HL-60 (cell line): ENCODE data around the gene UNK.
A peak's percentile ranks its signal among the peaks of the same experiment; 100 is the strongest.

Experiments used
- DNase-seq, 2 experiments: peaks; one replicate each; pipeline ENCODE4 v3.0.0-alpha.2; 2010 to 2020; ENCODE audit warnings: low read depth in 1 of 2, low spot score in 1 of 2
- H3K27ac ChIP-seq: fragments of 250-450 bp; sonication (Bioruptor Pico); replicated peaks from 2 replicates; pipeline ENCODE4 v1.5.1; 2020; ENCODE audit warnings: mild to moderate bottlenecking, moderate library complexity
- H3K27me3 ChIP-seq: fragments of 250-450 bp; sonication (Bioruptor Pico); 2 replicates; pipeline ENCODE4 v1.5.1; 2021; ENCODE audit warnings: mild to moderate bottlenecking, moderate library complexity; ENCODE audit not compliant: insufficient read depth, poor library complexity, severe bottlenecking
- H3K4me3 ChIP-seq: replicated peaks from 2 replicates; pipeline ENCODE4 v1.5.1; 2011; ENCODE audit warnings: mild to moderate bottlenecking, control low read depth, low read length; ENCODE audit not compliant: insufficient read depth
- GABPA ChIP-seq: IDR thresholded peaks from 2 replicates; pipeline ENCODE4 v1.6.1; 2012; ENCODE audit warnings: low read depth
- POLR2AphosphoS5 ChIP-seq: IDR thresholded peaks from 2 replicates; pipeline ENCODE4 v1.6.1; 2012; ENCODE audit warnings: low read depth
- SPI1 ChIP-seq: IDR thresholded peaks from 2 replicates; pipeline ENCODE4 v1.6.1; 2012; ENCODE audit warnings: low read depth, mild to moderate bottlenecking, borderline replicate concordance
- TF ChIP-seq, protein P1 (sequence below): IDR thresholded peaks from one replicate; pipeline ENCODE4 v1.5.1; 2011; ENCODE audit warnings: low read length, control low read depth, inconsistent platforms; ENCODE audit not compliant: insufficient read depth
- TF ChIP-seq, protein P2 (sequence below): IDR thresholded peaks from 2 replicates; pipeline ENCODE4 v1.6.1; 2012; ENCODE audit warnings: low read depth; ENCODE audit not compliant: insufficient replicate concordance

The UNK gene

DNA sequence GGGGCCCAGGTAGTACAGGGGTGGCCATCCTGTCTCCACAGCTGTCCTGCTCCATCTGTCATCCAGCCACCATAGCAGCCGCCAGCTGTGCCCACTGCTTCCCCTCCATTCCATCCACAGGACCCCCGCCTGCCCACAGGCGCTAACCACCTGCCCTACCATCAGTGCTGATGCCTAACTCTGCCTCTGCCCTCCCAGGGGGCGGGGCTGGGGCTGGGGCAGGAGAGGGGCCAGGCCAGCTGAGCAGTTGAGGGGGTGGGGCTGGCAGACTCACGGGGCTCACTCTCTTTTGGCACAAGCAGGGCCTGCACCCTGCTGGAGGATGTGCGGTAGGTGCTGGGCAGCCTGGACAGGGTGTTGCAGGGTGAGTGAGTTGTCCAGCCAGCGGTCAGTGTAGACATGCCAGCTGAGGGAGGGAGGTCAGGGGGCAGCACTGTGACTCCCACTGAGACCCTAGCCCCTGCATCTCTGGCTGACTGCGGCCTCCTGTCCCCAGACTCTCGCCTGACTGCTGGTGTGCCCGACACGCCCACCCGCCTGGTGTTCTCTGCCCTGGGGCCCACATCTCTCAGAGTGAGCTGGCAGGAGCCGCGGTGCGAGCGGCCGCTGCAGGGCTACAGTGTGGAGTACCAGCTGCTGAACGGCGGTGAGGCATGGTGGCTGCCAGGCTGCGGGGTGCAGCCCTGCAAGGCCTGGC lies 29.3 kb upstream of the UNK start:
- Histone ChIP-seq H3K4me3 (no peak overlapping the region), H3K27me3 (no peaks in the 10 kb centered on the region), H3K27ac (no peak overlapping the region)
- TF ChIP-seq SPI1 (no peak), POLR2AphosphoS5 (no peak), GABPA (no peak)
- TF ChIP-seq, protein P1, sequence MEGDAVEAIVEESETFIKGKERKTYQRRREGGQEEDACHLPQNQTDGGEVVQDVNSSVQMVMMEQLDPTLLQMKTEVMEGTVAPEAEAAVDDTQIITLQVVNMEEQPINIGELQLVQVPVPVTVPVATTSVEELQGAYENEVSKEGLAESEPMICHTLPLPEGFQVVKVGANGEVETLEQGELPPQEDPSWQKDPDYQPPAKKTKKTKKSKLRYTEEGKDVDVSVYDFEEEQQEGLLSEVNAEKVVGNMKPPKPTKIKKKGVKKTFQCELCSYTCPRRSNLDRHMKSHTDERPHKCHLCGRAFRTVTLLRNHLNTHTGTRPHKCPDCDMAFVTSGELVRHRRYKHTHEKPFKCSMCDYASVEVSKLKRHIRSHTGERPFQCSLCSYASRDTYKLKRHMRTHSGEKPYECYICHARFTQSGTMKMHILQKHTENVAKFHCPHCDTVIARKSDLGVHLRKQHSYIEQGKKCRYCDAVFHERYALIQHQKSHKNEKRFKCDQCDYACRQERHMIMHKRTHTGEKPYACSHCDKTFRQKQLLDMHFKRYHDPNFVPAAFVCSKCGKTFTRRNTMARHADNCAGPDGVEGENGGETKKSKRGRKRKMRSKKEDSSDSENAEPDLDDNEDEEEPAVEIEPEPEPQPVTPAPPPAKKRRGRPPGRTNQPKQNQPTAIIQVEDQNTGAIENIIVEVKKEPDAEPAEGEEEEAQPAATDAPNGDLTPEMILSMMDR: no peak
- TF ChIP-seq, protein P2, sequence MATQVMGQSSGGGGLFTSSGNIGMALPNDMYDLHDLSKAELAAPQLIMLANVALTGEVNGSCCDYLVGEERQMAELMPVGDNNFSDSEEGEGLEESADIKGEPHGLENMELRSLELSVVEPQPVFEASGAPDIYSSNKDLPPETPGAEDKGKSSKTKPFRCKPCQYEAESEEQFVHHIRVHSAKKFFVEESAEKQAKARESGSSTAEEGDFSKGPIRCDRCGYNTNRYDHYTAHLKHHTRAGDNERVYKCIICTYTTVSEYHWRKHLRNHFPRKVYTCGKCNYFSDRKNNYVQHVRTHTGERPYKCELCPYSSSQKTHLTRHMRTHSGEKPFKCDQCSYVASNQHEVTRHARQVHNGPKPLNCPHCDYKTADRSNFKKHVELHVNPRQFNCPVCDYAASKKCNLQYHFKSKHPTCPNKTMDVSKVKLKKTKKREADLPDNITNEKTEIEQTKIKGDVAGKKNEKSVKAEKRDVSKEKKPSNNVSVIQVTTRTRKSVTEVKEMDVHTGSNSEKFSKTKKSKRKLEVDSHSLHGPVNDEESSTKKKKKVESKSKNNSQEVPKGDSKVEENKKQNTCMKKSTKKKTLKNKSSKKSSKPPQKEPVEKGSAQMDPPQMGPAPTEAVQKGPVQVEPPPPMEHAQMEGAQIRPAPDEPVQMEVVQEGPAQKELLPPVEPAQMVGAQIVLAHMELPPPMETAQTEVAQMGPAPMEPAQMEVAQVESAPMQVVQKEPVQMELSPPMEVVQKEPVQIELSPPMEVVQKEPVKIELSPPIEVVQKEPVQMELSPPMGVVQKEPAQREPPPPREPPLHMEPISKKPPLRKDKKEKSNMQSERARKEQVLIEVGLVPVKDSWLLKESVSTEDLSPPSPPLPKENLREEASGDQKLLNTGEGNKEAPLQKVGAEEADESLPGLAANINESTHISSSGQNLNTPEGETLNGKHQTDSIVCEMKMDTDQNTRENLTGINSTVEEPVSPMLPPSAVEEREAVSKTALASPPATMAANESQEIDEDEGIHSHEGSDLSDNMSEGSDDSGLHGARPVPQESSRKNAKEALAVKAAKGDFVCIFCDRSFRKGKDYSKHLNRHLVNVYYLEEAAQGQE: no peak
- no peak for DNase-seq

DNA sequence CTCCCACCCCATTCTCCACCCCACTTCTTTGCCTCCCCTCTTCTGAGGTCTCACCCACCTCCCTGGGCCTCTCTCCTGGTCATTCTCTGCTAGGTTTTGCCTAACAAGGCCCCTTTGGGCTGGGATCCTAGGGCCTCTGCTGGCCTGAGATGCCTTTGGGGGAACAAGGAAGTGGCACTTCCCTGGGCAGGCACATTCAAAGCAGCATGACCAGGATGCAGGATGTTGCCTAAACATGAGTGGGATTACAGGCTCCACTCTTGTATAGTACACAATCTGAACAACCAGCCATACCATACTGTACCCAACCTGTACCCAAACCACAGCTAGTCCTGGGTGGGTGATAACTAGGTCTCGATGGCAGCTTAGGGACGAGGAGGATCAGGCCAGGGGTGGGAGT lies 28.6 kb upstream of the UNK start:
- Histone ChIP-seq H3K27me3 (no peaks in the 10 kb centered on the region), H3K4me3 (no peak overlapping the region), H3K27ac (no peak overlapping the region)
- peak; percentile 50; the same call in 1 of the 2 replicates for TF ChIP-seq SPI1
- TF ChIP-seq, protein P1: no peak
- peak in 1 of 2 experiments; percentile 26 for DNase-seq

DNA sequence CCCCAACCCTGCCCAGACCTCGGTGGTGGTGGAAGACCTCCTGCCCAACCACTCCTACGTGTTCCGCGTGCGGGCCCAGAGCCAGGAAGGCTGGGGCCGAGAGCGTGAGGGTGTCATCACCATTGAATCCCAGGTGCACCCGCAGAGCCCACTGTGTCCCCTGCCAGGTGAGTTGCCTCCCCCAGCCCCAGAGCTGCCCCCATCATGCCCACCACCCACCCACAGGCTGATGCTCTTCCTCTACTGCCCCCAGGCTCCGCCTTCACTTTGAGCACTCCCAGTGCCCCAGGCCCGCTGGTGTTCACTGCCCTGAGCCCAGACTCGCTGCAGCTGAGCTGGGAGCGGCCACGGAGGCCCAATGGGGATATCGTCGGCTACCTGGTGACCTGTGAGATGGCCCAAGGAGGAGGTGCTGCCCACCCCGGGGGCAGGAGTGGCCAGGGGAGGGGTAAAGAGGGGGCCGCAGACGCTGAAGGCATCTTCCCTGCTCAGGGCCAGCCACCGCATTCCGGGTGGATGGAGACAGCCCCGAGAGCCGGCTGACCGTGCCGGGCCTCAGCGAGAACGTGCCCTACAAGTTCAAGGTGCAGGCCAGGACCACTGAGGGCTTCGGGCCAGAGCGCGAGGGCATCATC lies 28.0 kb upstream of the UNK start:
- no peak for DNase-seq
- no peak overlapping the region for H3K27ac ChIP-seq
- H3K27me3 ChIP-seq: no peaks in the 10 kb centered on the region
- no peak for TF ChIP-seq GABPA
- no peak overlapping the region for H3K4me3 ChIP-seq

DNA sequence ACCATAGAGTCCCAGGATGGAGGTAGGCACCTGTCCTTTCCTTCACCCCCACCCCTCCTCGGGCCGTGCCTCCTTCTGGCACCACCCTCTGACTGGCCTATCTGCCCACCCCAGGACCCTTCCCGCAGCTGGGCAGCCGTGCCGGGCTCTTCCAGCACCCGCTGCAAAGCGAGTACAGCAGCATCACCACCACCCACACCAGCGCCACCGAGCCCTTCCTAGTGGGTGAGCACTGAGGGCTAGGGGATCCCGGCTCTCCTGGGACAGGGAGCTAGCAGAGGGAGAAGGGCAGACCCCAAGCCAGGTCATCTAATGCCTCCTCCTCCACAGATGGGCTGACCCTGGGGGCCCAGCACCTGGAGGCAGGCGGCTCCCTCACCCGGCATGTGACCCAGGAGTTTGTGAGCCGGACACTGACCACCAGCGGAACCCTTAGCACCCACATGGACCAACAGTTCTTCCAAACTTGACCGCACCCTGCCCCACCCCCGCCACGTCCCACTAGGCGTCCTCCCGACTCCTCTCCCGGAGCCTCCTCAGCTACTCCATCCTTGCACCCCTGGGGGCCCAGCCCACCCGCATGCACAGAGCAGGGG lies 27.4 kb upstream of the UNK start:
- TF ChIP-seq, protein P1: no peak
- TF ChIP-seq SPI1: no peak
- Histone ChIP-seq H3K27me3 (no peaks in the 10 kb centered on the region), H3K27ac (no peak overlapping the region), H3K4me3 (no peak overlapping the region)
- DNase-seq: no peak
